KMS-11 (cell line): Measurements from ENCODE around the gene NETO2.

Experiments used
- H2AFZ ChIP-seq: fragments of 200-600 bp; sonication (generic); 2 replicates; pipeline ENCODE4 v1.6.1; 2016; ENCODE audit warnings: antibody characterized with exemption, mixed run types, low read depth
- H3K27ac ChIP-seq: fragments of 200-600 bp; sonication (generic); 2 replicates; pipeline ENCODE4 v1.6.1; 2016; ENCODE audit warnings: mild to moderate bottlenecking, mixed run types
- H3K27me3 ChIP-seq: fragments of 200-600 bp; sonication (generic); 2 replicates; pipeline ENCODE4 v1.6.1; 2017; ENCODE audit warnings: mild to moderate bottlenecking, low read depth, mixed run types, moderate library complexity; ENCODE audit not compliant: insufficient read depth
- H3K36me3 ChIP-seq: fragments of 200-600 bp; sonication (generic); 2 replicates; pipeline ENCODE4 v1.6.1; 2017; ENCODE audit warnings: mild to moderate bottlenecking, mixed run types; ENCODE audit not compliant: insufficient read depth
- H3K4me1 ChIP-seq: fragments of 200-600 bp; sonication (generic); 2 replicates; pipeline ENCODE4 v1.6.1; 2016; ENCODE audit warnings: mild to moderate bottlenecking, low read depth, mixed run types; ENCODE audit not compliant: poor library complexity, severe bottlenecking
- H3K4me2 ChIP-seq: fragments of 200-600 bp; sonication (generic); 2 replicates; pipeline ENCODE4 v1.7.0; 2016; ENCODE audit warnings: mild to moderate bottlenecking, mixed run types
- H3K4me3 ChIP-seq: fragments of 200-600 bp; sonication (generic); IDR thresholded peaks from 2 replicates; pipeline ENCODE4 v1.6.1; 2017; ENCODE audit warnings: low read depth, low read length, mixed read lengths; ENCODE audit not compliant: insufficient read depth
- H3K79me2 ChIP-seq: fragments of 200-600 bp; sonication (generic); 2 replicates; pipeline ENCODE4 v1.6.1; 2016; ENCODE audit warnings: low read depth, mixed run types; ENCODE audit not compliant: insufficient read depth
- H3K9ac ChIP-seq: fragments of 200-600 bp; sonication (generic); 2 replicates; pipeline ENCODE4 v1.6.1; 2016; ENCODE audit warnings: mild to moderate bottlenecking, mixed run types
- H4K20me1 ChIP-seq: fragments of 200-600 bp; sonication (generic); 2 replicates; pipeline ENCODE4 v1.6.1; 2016; ENCODE audit warnings: mild to moderate bottlenecking, mixed run types; ENCODE audit not compliant: insufficient read depth
- CTCF ChIP-seq: fragments of 200-600 bp; sonication (generic); conservative IDR thresholded peaks from 2 replicates; pipeline ENCODE4 v1.6.1; 2017; ENCODE audit warnings: low read depth, mild to moderate bottlenecking, antibody characterized with exemption, low read length, moderate library complexity, mixed read lengths

NETO2 gene

GRCh38 chr16:47054306-47054705 is 89.4 kb downstream of the NETO2 start:
- no peak overlapping the region for H3K27ac ChIP-seq
- H3K4me2 ChIP-seq = no peak overlapping the region
- H3K9ac ChIP-seq = no peak overlapping the region
- H3K27me3 ChIP-seq = no peaks in the 10 kb centered on the region
- no peaks in the 10 kb centered on the region for H4K20me1 ChIP-seq
- H3K36me3 ChIP-seq = no peaks in the 10 kb centered on the region
- H3K4me3 ChIP-seq = no peak overlapping the region
- no peak overlapping the region for H2AFZ ChIP-seq
- no peaks in the 10 kb centered on the region for H3K79me2 ChIP-seq
- no peak for TF ChIP-seq CTCF
- no peaks in the 10 kb centered on the region for H3K4me1 ChIP-seq

- Histone ChIP-seq H3K4me2 (no peak overlapping the region), H3K9ac (no peak overlapping the region), H2AFZ (no peak overlapping the region), H3K27me3 (no peaks in the 10 kb centered on the region), H3K79me2 (no peaks in the 10 kb centered on the region), H3K4me1 (no peaks in the 10 kb centered on the region), H4K20me1 (no peaks in the 10 kb centered on the region), H3K27ac (no peak overlapping the region), H3K36me3 (no peaks in the 10 kb centered on the region), H3K4me3 (no peak overlapping the region)
- TF ChIP-seq CTCF = no peak
These were observed 89.8 kb downstream of the NETO2 start for GRCh38 chr16:47053895-47054294.

- H2AFZ ChIP-seq = no peak overlapping the region
- no peaks in the 10 kb centered on the region for H4K20me1 ChIP-seq
- no peak overlapping the region for H3K9ac ChIP-seq
These were observed 90.8 kb downstream of the NETO2 start for GRCh38 chr16:47052666-47053640.

GRCh38 chr16:47051031-47051430 is 92.7 kb downstream of the NETO2 start:
- TF ChIP-seq CTCF = no peak
- no peaks in the 10 kb centered on the region for H3K27me3 ChIP-seq
- H4K20me1 ChIP-seq = no peaks in the 10 kb centered on the region
- H3K4me1 ChIP-seq = no peaks in the 10 kb centered on the region
- no peaks in the 10 kb centered on the region for H3K36me3 ChIP-seq
- no peak overlapping the region for H3K27ac ChIP-seq
- no peak overlapping the region for H3K9ac ChIP-seq
- no peak overlapping the region for H3K4me2 ChIP-seq
- no peak overlapping the region for H3K4me3 ChIP-seq
- H3K79me2 ChIP-seq = no peaks in the 10 kb centered on the region
- no peak overlapping the region for H2AFZ ChIP-seq

More at GRCh38 chr16:47052666-47053640, 90.8 kb downstream of the NETO2 start:
- Histone ChIP-seq H3K4me3 (no peak overlapping the region), H3K36me3 (no peaks in the 10 kb centered on the region), H3K27me3 (no peaks in the 10 kb centered on the region), H3K79me2 (no peaks in the 10 kb centered on the region), H3K4me2 (no peak overlapping the region), H3K27ac (no peak overlapping the region), H3K4me1 (no peaks in the 10 kb centered on the region)
- no peak for TF ChIP-seq CTCF
